Hepatocyte (in vitro differentiated cells): Measurements from ENCODE around the gene SLC29A4.

Experiments
- CTCF ChIP-seq: fragments of 200-600 bp; sonication (generic); IDR thresholded peaks from 2 replicates; pipeline ENCODE4 v1.5.1; 2016; ENCODE audit warnings: antibody characterized with exemption, mild to moderate bottlenecking; ENCODE audit not compliant: poor library complexity
- EZH2 ChIP-seq: fragments of 200-600 bp; sonication (generic); IDR thresholded peaks from 2 replicates; pipeline ENCODE4 v1.6.1; 2016; ENCODE audit warnings: antibody characterized with exemption, mild to moderate bottlenecking, borderline replicate concordance

GRCh38 chr7:5284304-5285281 is 1.9 kb downstream of the SLC29A4 start:
- peak; percentile 53 for TF ChIP-seq CTCF
- no peak for TF ChIP-seq EZH2
